ENCODE measurements around the gene FNBP1L.

GRCh38 chr1:93595743-93596142 lies 147.8 kb downstream of the FNBP1L start:
- TF ChIP-seq CTCF (IDR thresholded peaks at IDR 0.05) (no peak), POLR2A (IDR thresholded peaks at IDR 0.05) (no peak), POLR2AphosphoS5 (IDR thresholded peaks at IDR 0.05) (no peak), EP300 (IDR thresholded peaks at IDR 0.05) (no peak)
